GM03348 (cell line): ENCODE results near the gene EIF2B4.
A peak's percentile ranks its signal among the peaks of the same experiment; 100 is the strongest.
"Not testable (repeated sequence)": the region's sequence is repeated elsewhere in the genome, so short reads cannot be mapped to it uniquely, and the experiment has no call there.

Experiments used
- DNase-seq: peaks from one replicate; pipeline ENCODE4 v3.0.0; 2012; ENCODE audit warnings: low spot score

The EIF2B4 gene

GRCh38 chr2:27336173-27336572 lies 34.0 kb downstream of the EIF2B4 start:
- DNase-seq, result no peak

- no peak for DNase-seq
Observed at GRCh38 chr2:27335311-27335710, 34.8 kb downstream of the EIF2B4 start.

- DNase-seq, result no peak
Observed at GRCh38 chr2:27324720-27325119, 45.4 kb downstream of the EIF2B4 start.

- DNase-seq, result no peak
Observed at GRCh38 chr2:27323596-27324285, 46.4 kb downstream of the EIF2B4 start.

- DNase-seq, result peak; percentile 97
Observed at GRCh38 chr2:27322766-27323595, 47.2 kb downstream of the EIF2B4 start, which contains the start of gene MPV17. Gene MPV17, minus strand, starts transcription at chr2:27323097. Its CDS starts 580 bp downstream, at chr2:27322517.

GRCh38 chr2:27322301-27322765 lies 47.8 kb downstream of the EIF2B4 start:
- DNase-seq, result peak; percentile 29

GRCh38 chr2:27320958-27321543 lies 49.1 kb downstream of the EIF2B4 start:
- DNase-seq, result peak; percentile 94

GRCh38 chr2:27319839-27320238 lies 50.3 kb downstream of the EIF2B4 start:
- DNase-seq, result not testable (repeated sequence)

GRCh38 chr2:27316655-27317412 lies 53.3 kb downstream of the EIF2B4 start:
- no peak for DNase-seq

- DNase-seq, result no peak
Observed at GRCh38 chr2:27315122-27315521, 55.0 kb downstream of the EIF2B4 start.

GRCh38 chr2:27314709-27315108 lies 55.4 kb downstream of the EIF2B4 start:
- DNase-seq, result no peak
